NCI-H1105 treated with DMSO at 0.1 percent for 48 hours (cell line): ENCODE results near the gene OR2W1.

Experiments
- DNase-seq: peaks from one replicate; lab custom pipeline; 2025; lab: John Stamatoyannopoulos, UW

The OR2W1 gene

DNA sequence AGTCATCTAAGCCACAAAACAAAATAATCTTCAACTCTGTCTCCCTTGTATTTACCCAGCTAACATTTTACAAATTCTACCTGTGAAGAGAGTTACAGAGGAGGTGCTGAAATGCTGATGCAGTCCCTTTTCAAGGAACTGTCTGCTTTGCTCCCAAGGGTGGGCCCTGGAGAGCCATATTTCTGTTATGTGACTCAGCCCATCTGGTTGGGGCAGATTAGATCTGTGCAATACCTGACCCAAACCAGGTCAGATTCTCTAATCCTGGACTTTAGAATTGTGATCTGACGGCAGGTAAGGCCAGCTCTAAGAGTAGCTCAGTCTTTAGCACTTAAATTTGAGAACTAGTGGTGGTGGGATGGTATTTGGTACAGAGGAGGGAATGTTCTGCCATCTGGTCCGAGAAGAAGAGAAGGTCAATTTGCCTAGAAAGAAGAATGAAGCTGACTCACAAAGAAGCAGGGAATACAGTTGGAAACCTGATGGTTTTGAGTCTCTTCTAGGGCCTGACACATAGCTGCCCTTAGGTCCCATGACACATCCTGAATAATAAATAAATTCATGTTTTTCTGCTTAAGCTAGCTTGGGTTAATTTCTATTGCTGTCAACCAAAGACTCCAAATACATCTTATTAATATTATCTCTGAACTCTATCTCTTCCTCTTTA lies 48.0 kb downstream of the OR2W1 start:
- no peak for DNase-seq

- no peak for DNase-seq
Measured at GRCh38 chr6:28995093-28995650, 49.8 kb downstream of the OR2W1 start.
